Thyroid gland (tissue), 4 donors: ENCODE measurements around the gene ACAA1.

Source experiments
- POLR2A ChIP-seq, 2 donors: fragments of 450-650 bp; IDR thresholded peaks; one replicate each; pipeline ENCODE4 v1.6.1; 2017; ENCODE audit warnings: antibody characterized with exemption in 2 of 2, mild to moderate bottlenecking in 2 of 2, moderate library complexity in 1 of 2
- TF ChIP-seq, protein P1 (sequence below), 6 experiments: fragments of 200-600 bp in 3 of 6; fragments of 450-650 bp in 3 of 6; sonication (generic) in 3 of 6; IDR thresholded peaks; one replicate each; pipeline ENCODE4 v1.5.1; 2016 to 2019; ENCODE audit warnings: antibody characterized with exemption in 6 of 6, mild to moderate bottlenecking in 2 of 6, inconsistent platforms in 1 of 6, moderate library complexity in 1 of 6

DNA sequence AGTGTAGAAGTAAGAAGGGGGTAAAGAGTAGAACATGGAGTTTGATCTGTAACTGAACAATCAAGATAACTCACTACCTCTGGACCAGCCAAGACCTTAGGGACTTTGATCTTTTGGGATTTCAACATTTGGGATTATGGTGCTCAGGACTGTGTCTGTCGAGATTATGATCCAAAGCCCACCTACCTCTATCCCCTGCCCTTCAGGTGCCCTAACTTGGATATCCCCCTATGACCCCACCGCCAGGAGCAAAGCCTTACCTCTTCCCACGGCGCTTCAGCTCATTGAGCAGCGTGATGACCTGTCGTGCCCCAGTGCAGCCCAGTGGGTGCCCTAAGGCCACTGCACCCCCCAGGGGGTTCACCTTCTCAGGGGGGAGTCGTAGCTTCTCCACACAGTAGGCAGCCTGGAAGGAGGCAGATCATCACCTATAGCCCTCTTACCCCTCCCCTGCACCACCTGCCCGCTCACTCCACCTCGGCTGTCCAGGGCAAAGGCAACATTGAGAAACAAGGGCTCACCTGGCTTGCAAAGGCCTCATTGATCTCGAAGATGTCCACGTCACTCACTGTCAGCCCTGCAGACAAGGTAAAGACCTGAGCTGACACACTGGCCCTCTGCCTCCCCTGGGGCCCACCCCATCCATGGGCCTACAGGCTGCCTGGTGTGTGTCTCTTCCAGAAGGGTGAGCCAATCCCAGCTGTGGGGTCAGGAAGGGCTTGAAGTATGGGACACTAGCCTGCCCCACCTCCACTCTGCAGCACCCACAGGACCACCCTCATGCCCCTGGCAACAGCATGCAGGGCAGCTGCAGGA is 11.4 kb downstream of the ACAA1 start:
- TF ChIP-seq, protein P1, sequence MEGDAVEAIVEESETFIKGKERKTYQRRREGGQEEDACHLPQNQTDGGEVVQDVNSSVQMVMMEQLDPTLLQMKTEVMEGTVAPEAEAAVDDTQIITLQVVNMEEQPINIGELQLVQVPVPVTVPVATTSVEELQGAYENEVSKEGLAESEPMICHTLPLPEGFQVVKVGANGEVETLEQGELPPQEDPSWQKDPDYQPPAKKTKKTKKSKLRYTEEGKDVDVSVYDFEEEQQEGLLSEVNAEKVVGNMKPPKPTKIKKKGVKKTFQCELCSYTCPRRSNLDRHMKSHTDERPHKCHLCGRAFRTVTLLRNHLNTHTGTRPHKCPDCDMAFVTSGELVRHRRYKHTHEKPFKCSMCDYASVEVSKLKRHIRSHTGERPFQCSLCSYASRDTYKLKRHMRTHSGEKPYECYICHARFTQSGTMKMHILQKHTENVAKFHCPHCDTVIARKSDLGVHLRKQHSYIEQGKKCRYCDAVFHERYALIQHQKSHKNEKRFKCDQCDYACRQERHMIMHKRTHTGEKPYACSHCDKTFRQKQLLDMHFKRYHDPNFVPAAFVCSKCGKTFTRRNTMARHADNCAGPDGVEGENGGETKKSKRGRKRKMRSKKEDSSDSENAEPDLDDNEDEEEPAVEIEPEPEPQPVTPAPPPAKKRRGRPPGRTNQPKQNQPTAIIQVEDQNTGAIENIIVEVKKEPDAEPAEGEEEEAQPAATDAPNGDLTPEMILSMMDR (IDR thresholded peaks at IDR 0.05), result no peak
- TF ChIP-seq POLR2A (IDR thresholded peaks at IDR 0.05), result no peak
